HepG2 (cell line): Measurements from ENCODE around the gene SEPTIN3. TPM values are rescaled to one million over a fixed set of nuclear protein-coding genes. Genes with fewer than 3 reads are reported as not detected.

Experiments used
- CCDC6 ChIP-seq: sonication (generic); formaldehyde crosslinking; IDR thresholded peaks from 2 replicates; pipeline ENCODE4 v1.8.1; 2022; ENCODE audit warnings: mild to moderate bottlenecking, missing genetic modification reagents, moderate library complexity
- CHD4 ChIP-seq: fragments of 200-600 bp; sonication (generic); IDR thresholded peaks from 2 replicates; pipeline ENCODE4 v1.7.0; 2017; ENCODE audit warnings: mild to moderate bottlenecking, low read length, borderline replicate concordance
- ISX ChIP-seq: sonication (generic); formaldehyde crosslinking; conservative IDR thresholded peaks from 2 replicates; pipeline ENCODE4 v1.5.0; 2020; ENCODE audit warnings: missing genetic modification reagents
- JUN ChIP-seq: sonication (generic); formaldehyde crosslinking; IDR thresholded peaks from 2 replicates; pipeline ENCODE4 v1.4.0; 2020; ENCODE audit warnings: mild to moderate bottlenecking, missing genetic modification reagents
- KDM4B ChIP-seq: sonication (generic); formaldehyde crosslinking; IDR thresholded peaks from 2 replicates; pipeline ENCODE4 v1.4.0; 2020; ENCODE audit warnings: missing genetic modification reagents
- MIXL1 ChIP-seq: IDR thresholded peaks from 2 replicates; pipeline ENCODE4 v1.6.1; 2016
- MYNN ChIP-seq: sonication (generic); formaldehyde crosslinking; IDR thresholded peaks from 2 replicates; pipeline ENCODE4 v1.4.0; 2020; ENCODE audit warnings: mild to moderate bottlenecking, low read depth, missing genetic modification reagents
- NFRKB ChIP-seq: fragments of 450-650 bp; IDR thresholded peaks from 2 replicates; pipeline ENCODE4 v1.6.1; 2017
- ZC3H4 ChIP-seq: sonication (generic); formaldehyde crosslinking; IDR thresholded peaks from 2 replicates; pipeline ENCODE4 v1.4.0; 2020; ENCODE audit warnings: missing genetic modification reagents, borderline replicate concordance
- ZNF235 ChIP-seq: sonication (generic); formaldehyde crosslinking; IDR thresholded peaks from 2 replicates; pipeline ENCODE4 v1.8.1; 2023; ENCODE audit warnings: mild to moderate bottlenecking, missing genetic modification reagents, borderline replicate concordance
- ZNF484 ChIP-seq: sonication (generic); formaldehyde crosslinking; IDR thresholded peaks from 2 replicates; pipeline ENCODE4 v1.5.1; 2020; ENCODE audit warnings: mild to moderate bottlenecking, low read depth, missing genetic modification reagents, borderline replicate concordance
- ZNF558 ChIP-seq: sonication (generic); formaldehyde crosslinking; IDR thresholded peaks from 2 replicates; pipeline ENCODE4 v1.9.0; 2022; ENCODE audit warnings: mild to moderate bottlenecking, missing genetic modification reagents, borderline replicate concordance
- ZNF746 ChIP-seq: sonication (generic); formaldehyde crosslinking; IDR thresholded peaks from 2 replicates; pipeline ENCODE4 v1.8.0; 2022; ENCODE audit warnings: mild to moderate bottlenecking, missing genetic modification reagents
- ZSCAN25 ChIP-seq: sonication (generic); formaldehyde crosslinking; IDR thresholded peaks from 2 replicates; pipeline ENCODE4 v1.8.0; 2022; ENCODE audit warnings: mild to moderate bottlenecking, missing genetic modification reagents
- polyA plus RNA-seq, 8 experiments: library from polyadenylated mRNA; depleted of rRNA in 3 of 8; stranded (reverse) in 7 of 8; unstranded in 1 of 8; fragments of >200 nt; fragmentation: Illumina TruSeq in 4 of 8; extraction: Trizol in 4 of 8; gene quantifications; 2 replicates each; pipeline versions ENCODE4 v1.2.1 to v1.2.3, GENCODE V29; 2011 to 2016; ENCODE audit warnings: low read depth in 4 of 8, missing spikeins in 1 of 8, mixed read lengths in 1 of 8; ENCODE audit not compliant: insufficient read depth in 1 of 8
- total RNA-seq, 5 experiments: library from RNA; depleted of rRNA; stranded (reverse); fragments of >200 nt; fragmentation: Illumina TruSeq; extraction: Trizol; gene quantifications; 2 replicates each; pipeline ENCODE4 v1.2.3, GENCODE V29; 2016; ENCODE audit warnings: low read depth in 1 of 5
- TF ChIP-seq, protein P1 (sequence below): sonication (generic); formaldehyde crosslinking; IDR thresholded peaks from 2 replicates; pipeline ENCODE4 v1.4.0; 2020; ENCODE audit warnings: missing genetic modification reagents
- TF ChIP-seq, protein P2 (sequence below): sonication (generic); formaldehyde crosslinking; IDR thresholded peaks from 2 replicates; pipeline ENCODE4 v1.9.0; 2022; ENCODE audit warnings: low read depth, missing genetic modification reagents
- TF ChIP-seq, protein P3 (sequence below): sonication (generic); formaldehyde crosslinking; IDR thresholded peaks from 2 replicates; pipeline ENCODE4 v1.4.0; 2020; ENCODE audit warnings: mild to moderate bottlenecking, low read depth, missing genetic modification reagents
- TF ChIP-seq, protein P4 (sequence below): IDR thresholded peaks from 2 replicates; pipeline ENCODE4 v1.6.1; 2018; ENCODE audit warnings: missing genetic modification reagents, mild to moderate bottlenecking, missing compliant biosample characterization
- TF ChIP-seq, protein P5 (sequence below): sonication (generic); formaldehyde crosslinking; IDR thresholded peaks from 2 replicates; pipeline ENCODE4 v1.5.1; 2020; ENCODE audit warnings: missing genetic modification reagents, mild to moderate bottlenecking, borderline replicate concordance

SEPTIN3 gene
- total and polyA plus RNA-seq, 2 of the 13 experiments (the other 11 are each of a cell fraction or from before 2014, with no cell fraction given): 0.04 TPM; not detected in 1

DNA sequence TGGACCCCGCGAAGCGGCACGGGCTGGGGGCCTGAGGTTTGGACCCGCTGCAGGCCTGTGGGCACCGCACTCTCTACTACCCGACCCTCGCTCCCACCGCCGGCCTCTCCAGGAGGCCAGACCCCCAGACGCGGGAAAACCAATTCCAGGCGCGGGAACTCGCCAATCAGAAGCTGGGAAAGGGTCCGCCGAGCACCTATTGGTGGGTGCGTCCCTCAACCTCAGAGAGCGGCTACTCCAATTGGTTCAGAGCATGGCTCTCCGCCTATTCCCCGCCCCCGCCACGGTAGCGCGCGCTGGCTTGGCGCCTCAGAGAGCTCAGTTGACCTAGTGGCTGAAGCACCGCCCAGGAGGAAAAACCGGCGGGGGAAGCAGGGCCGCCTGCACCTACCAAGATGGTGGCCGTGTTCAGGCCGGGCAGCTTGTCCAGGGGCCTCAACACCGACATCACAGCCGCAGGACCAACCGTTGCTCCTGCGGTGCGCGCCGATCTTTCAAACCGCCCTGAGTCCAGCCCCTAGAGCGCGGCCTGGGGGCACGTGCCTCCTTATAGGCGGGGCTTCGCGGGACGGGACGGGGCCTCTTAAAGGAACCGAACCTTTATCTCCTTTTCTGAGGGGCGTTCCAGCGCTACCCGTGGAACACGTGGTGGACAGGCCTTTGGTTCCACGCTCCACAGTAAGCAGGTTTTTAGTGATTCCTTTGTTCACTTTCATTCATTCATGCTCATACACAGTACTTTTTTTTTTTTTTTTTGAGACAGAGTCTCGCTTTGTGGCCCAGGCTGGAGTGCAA lies 22.4 kb upstream of the SEPTIN3 start, which contains the start of gene CENPM (continued):
- TF ChIP-seq CCDC6: peak; percentile 97
- TF ChIP-seq ZC3H4: no peak
- TF ChIP-seq, protein P1, sequence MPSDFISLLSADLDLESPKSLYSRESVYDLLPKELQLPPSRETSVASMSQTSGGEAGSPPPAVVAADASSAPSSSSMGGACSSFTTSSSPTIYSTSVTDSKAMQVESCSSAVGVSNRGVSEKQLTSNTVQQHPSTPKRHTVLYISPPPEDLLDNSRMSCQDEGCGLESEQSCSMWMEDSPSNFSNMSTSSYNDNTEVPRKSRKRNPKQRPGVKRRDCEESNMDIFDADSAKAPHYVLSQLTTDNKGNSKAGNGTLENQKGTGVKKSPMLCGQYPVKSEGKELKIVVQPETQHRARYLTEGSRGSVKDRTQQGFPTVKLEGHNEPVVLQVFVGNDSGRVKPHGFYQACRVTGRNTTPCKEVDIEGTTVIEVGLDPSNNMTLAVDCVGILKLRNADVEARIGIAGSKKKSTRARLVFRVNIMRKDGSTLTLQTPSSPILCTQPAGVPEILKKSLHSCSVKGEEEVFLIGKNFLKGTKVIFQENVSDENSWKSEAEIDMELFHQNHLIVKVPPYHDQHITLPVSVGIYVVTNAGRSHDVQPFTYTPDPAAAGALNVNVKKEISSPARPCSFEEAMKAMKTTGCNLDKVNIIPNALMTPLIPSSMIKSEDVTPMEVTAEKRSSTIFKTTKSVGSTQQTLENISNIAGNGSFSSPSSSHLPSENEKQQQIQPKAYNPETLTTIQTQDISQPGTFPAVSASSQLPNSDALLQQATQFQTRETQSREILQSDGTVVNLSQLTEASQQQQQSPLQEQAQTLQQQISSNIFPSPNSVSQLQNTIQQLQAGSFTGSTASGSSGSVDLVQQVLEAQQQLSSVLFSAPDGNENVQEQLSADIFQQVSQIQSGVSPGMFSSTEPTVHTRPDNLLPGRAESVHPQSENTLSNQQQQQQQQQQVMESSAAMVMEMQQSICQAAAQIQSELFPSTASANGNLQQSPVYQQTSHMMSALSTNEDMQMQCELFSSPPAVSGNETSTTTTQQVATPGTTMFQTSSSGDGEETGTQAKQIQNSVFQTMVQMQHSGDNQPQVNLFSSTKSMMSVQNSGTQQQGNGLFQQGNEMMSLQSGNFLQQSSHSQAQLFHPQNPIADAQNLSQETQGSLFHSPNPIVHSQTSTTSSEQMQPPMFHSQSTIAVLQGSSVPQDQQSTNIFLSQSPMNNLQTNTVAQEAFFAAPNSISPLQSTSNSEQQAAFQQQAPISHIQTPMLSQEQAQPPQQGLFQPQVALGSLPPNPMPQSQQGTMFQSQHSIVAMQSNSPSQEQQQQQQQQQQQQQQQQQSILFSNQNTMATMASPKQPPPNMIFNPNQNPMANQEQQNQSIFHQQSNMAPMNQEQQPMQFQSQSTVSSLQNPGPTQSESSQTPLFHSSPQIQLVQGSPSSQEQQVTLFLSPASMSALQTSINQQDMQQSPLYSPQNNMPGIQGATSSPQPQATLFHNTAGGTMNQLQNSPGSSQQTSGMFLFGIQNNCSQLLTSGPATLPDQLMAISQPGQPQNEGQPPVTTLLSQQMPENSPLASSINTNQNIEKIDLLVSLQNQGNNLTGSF (CRISPR knock-in tag): no peak
- TF ChIP-seq, protein P2, sequence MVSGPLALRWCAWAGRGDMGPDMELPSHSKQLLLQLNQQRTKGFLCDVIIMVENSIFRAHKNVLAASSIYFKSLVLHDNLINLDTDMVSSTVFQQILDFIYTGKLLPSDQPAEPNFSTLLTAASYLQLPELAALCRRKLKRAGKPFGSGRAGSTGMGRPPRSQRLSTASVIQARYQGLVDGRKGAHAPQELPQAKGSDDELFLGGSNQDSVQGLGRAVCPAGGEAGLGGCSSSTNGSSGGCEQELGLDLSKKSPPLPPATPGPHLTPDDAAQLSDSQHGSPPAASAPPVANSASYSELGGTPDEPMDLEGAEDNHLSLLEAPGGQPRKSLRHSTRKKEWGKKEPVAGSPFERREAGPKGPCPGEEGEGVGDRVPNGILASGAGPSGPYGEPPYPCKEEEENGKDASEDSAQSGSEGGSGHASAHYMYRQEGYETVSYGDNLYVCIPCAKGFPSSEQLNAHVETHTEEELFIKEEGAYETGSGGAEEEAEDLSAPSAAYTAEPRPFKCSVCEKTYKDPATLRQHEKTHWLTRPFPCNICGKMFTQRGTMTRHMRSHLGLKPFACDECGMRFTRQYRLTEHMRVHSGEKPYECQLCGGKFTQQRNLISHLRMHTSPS (CRISPR knock-in tag): no peak
- TF ChIP-seq ZSCAN25 (CRISPR knock-in tag): no peak; the same call in 1 of the 2 replicates
- TF ChIP-seq, protein P3, sequence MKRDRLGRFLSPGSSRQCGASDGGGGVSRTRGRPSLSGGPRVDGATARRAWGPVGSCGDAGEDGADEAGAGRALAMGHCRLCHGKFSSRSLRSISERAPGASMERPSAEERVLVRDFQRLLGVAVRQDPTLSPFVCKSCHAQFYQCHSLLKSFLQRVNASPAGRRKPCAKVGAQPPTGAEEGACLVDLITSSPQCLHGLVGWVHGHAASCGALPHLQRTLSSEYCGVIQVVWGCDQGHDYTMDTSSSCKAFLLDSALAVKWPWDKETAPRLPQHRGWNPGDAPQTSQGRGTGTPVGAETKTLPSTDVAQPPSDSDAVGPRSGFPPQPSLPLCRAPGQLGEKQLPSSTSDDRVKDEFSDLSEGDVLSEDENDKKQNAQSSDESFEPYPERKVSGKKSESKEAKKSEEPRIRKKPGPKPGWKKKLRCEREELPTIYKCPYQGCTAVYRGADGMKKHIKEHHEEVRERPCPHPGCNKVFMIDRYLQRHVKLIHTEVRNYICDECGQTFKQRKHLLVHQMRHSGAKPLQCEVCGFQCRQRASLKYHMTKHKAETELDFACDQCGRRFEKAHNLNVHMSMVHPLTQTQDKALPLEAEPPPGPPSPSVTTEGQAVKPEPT (CRISPR knock-in tag): peak; percentile 26
- TF ChIP-seq NFRKB: no peak
- TF ChIP-seq MIXL1 (CRISPR knock-in tag): no peak
- peak; percentile 74 for TF ChIP-seq ZNF746 (CRISPR knock-in tag)
- no peak for TF ChIP-seq ZNF484 (CRISPR knock-in tag)
- peak; percentile 87; the same call in 1 of the 2 replicates for TF ChIP-seq ISX (CRISPR knock-in tag)
- TF ChIP-seq MYNN (CRISPR knock-in tag): no peak
- no peak; the same call in 1 of the 2 replicates for TF ChIP-seq ZNF235 (CRISPR knock-in tag)
- no peak; the same call in none of the 2 replicates for TF ChIP-seq ZNF558 (CRISPR knock-in tag)
- TF ChIP-seq, protein P4, sequence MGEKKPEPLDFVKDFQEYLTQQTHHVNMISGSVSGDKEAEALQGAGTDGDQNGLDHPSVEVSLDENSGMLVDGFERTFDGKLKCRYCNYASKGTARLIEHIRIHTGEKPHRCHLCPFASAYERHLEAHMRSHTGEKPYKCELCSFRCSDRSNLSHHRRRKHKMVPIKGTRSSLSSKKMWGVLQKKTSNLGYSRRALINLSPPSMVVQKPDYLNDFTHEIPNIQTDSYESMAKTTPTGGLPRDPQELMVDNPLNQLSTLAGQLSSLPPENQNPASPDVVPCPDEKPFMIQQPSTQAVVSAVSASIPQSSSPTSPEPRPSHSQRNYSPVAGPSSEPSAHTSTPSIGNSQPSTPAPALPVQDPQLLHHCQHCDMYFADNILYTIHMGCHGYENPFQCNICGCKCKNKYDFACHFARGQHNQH (CRISPR knock-in tag): peak; percentile 60
- TF ChIP-seq CHD4: no peak
- TF ChIP-seq, protein P5, sequence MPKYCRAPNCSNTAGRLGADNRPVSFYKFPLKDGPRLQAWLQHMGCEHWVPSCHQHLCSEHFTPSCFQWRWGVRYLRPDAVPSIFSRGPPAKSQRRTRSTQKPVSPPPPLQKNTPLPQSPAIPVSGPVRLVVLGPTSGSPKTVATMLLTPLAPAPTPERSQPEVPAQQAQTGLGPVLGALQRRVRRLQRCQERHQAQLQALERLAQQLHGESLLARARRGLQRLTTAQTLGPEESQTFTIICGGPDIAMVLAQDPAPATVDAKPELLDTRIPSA (CRISPR knock-in tag): peak; percentile 92
- no peak for TF ChIP-seq KDM4B (CRISPR knock-in tag)
- 0 out of 2 replicates have a peak, but pooled peaks have one; percentile 82 for TF ChIP-seq JUN (CRISPR knock-in tag)
